Fibroblast of villous mesenchyme (primary cell): ENCODE data around the gene S100A10. TPM values are rescaled to one million over a fixed set of nuclear protein-coding genes. Genes with fewer than 3 reads are reported as not detected.

Experiments
- DNase-seq: peaks from one replicate; pipeline ENCODE4 v3.0.0-alpha.2; 2010; ENCODE audit warnings: low read depth
- H3K4me3 ChIP-seq: 2 replicates; pipeline ENCODE4 v1.5.1; 2011; ENCODE audit warnings: low read depth, mild to moderate bottlenecking, low read length
- CTCF ChIP-seq: IDR thresholded peaks from 2 replicates; pipeline ENCODE4 v1.5.1; 2012; ENCODE audit warnings: low read depth, mild to moderate bottlenecking, low read length; ENCODE audit not compliant: insufficient read depth
- total RNA-seq: library from RNA; depleted of rRNA; stranded (reverse); fragments of >200 nt; gene quantifications from 2 replicates; pipeline ENCODE4 v1.2.3, GENCODE V29; 2012

The S100A10 gene
- total RNA-seq, 1 donor, result 70.0 TPM

- peak overlapping the region; percentile 95 for H3K4me3 ChIP-seq
- no peak for TF ChIP-seq CTCF
- peak; percentile 44 for DNase-seq
Observed at GRCh38 chr1:152035539-152036266, 42.0 kb upstream of the S100A10 start.

GRCh38 chr1:152034654-152035538 is 41.2 kb upstream of the S100A10 start:
- peak overlapping the region; percentile 95 for H3K4me3 ChIP-seq
- DNase-seq, result peak; percentile 88
- peak; percentile 77 for TF ChIP-seq CTCF

- TF ChIP-seq CTCF, result no peak
- no peak for DNase-seq
- peak overlapping the region; percentile 95 for H3K4me3 ChIP-seq
Observed at GRCh38 chr1:152034324-152034653, 40.6 kb upstream of the S100A10 start.

- DNase-seq, result no peak
- no peak for TF ChIP-seq CTCF
- no peak overlapping the region for H3K4me3 ChIP-seq
Observed at GRCh38 chr1:152029929-152030211, 36.2 kb upstream of the S100A10 start.

GRCh38 chr1:152029144-152029928 is 35.7 kb upstream of the S100A10 start:
- peak; percentile 61 for DNase-seq
- no peak overlapping the region for H3K4me3 ChIP-seq
- no peak for TF ChIP-seq CTCF

GRCh38 chr1:152026895-152027294 is 33.2 kb upstream of the S100A10 start:
- H3K4me3 ChIP-seq, result no peak overlapping the region
- no peak for TF ChIP-seq CTCF
- DNase-seq, result peak; percentile 38
